ENCODE results near the gene AK8. TPM values are rescaled to one million over a fixed set of nuclear protein-coding genes. Genes with fewer than 3 reads are reported as not detected.

AK8 gene
- total RNA-seq, 1 experiment from 2014 or later = 2.5 TPM

- BruUV-seq (replicated peaks) = no TSS peak
- peaks cover 0 to 15% of the 10 kb centered on the region in 2 experiments; a peak in 3 of 4 replicates for H3K4me1 ChIP-seq (ENCODE audit: control insufficient read depth in 1 of 2, insufficient read depth in 2 of 2, low read length in 2 of 2)
- no peak overlapping the region for H3K9ac ChIP-seq (ENCODE audit: low read length)
- ChIA-PET POLR2A (no interaction called here), RAD21 (ENCODE audit: low non-redundant PET in 1 of 2, low total read pairs in 2 of 2, uncharacterized antibody in 2 of 2, unreplicated experiment in 2 of 2) (no interaction called here), CTCF (no interaction called here)
- no peaks in the 10 kb centered on the region for H4K20me1 ChIP-seq (ENCODE audit: insufficient read depth)
- no peak for DNase-seq (ENCODE audit: low read depth, low spot score)
- intact Hi-C loops (cut with micrococcal nuclease) = no loop called here
- H3K79me2 ChIP-seq (ENCODE audit: insufficient read depth, low read length) = no peaks in the 10 kb centered on the region
- H3K4me2 ChIP-seq (ENCODE audit: low read length) = no peak overlapping the region
- no peak for ATAC-seq
- H3K27me3 ChIP-seq (ENCODE audit: insufficient read depth, low read length) = no peaks in the 10 kb centered on the region
- peaks cover 14 to 26% of the 10 kb centered on the region in 2 experiments; a peak in 3 of 4 replicates for H3K36me3 ChIP-seq (ENCODE audit: control insufficient read depth in 1 of 2, insufficient read depth in 2 of 2, low read length in 2 of 2)
- H3K9me3 ChIP-seq (ENCODE audit: control insufficient read depth in 1 of 2, insufficient read depth in 1 of 2, low read depth in 1 of 2, low read length in 2 of 2) = no peaks in the 10 kb centered on the region
- TF ChIP-seq ELF1 (IDR thresholded peaks at IDR 0.05; ENCODE audit: borderline replicate concordance, low read depth) (no peak), YY1 (IDR thresholded peaks at IDR 0.05; ENCODE audit: extremely low read depth, insufficient replicate concordance, low read depth, low read length) (no peak), CTCF (IDR thresholded peaks at IDR 0.05 in 2 of 3, conservative IDR thresholded peaks at IDR 0.05 in 1 of 3; ENCODE audit: borderline replicate concordance in 1 of 3, insufficient read depth in 1 of 3, low read depth in 2 of 3, low read length in 2 of 3) (no peak)
- no peak overlapping the region for H2AFZ ChIP-seq (ENCODE audit: low read depth, low read length, poor library complexity, severe bottlenecking)
- H3K9me2 ChIP-seq (ENCODE audit: insufficient read depth) = no peaks in the 10 kb centered on the region
- no peak overlapping the region for H3K4me3 ChIP-seq (replicated peaks in 1 of 2; ENCODE audit: low read depth in 1 of 2, low read length in 2 of 2)
- H3K27ac ChIP-seq (ENCODE audit: low read depth, low read length) = no peak overlapping the region
Observed at GRCh38 chr9:132898051-132898450, 20.0 kb upstream of the AK8 start.

GRCh38 chr9:132896906-132897305, 18.8 kb upstream of the AK8 start:
- POLR2A ChIA-PET = no interaction called here
- H3K36me3 ChIP-seq (ENCODE audit: control insufficient read depth in 1 of 2, insufficient read depth in 2 of 2, low read length in 2 of 2) = peaks cover 14 to 26% of the 10 kb centered on the region in 2 experiments; a peak in 3 of 4 replicates
- H3K27ac ChIP-seq (ENCODE audit: low read depth, low read length) = no peak overlapping the region
- no peak for TF ChIP-seq ATF3 (IDR thresholded peaks at IDR 0.05)
- TF ChIP-seq EGR1 (IDR thresholded peaks at IDR 0.05; ENCODE audit: low read depth) = no peak
- TF ChIP-seq EZH2phosphoT487 (IDR thresholded peaks at IDR 0.05; ENCODE audit: borderline replicate concordance) = no peak
- TF ChIP-seq POLR2A (IDR thresholded peaks at IDR 0.05; ENCODE audit: borderline replicate concordance, extremely low read depth, insufficient read depth, insufficient read length) = no peak
- TF ChIP-seq RAD21 (IDR thresholded peaks at IDR 0.05; ENCODE audit: low read depth) = no peak
- no peak for TF ChIP-seq EZH2 (IDR thresholded peaks at IDR 0.05)
- H3K9me3 ChIP-seq (ENCODE audit: control insufficient read depth in 1 of 2, insufficient read depth in 1 of 2, low read depth in 1 of 2, low read length in 2 of 2) = no peaks in the 10 kb centered on the region
- CTCF ChIA-PET = no interaction called here
- no peak overlapping the region for H3K9ac ChIP-seq (ENCODE audit: low read length)
- no peak overlapping the region for H3K4me3 ChIP-seq (replicated peaks in 1 of 2; ENCODE audit: low read depth in 1 of 2, low read length in 2 of 2)
- ATAC-seq (no peak), DNase-seq (ENCODE audit: low read depth, low spot score) (no peak)
- no peaks in the 10 kb centered on the region for H3K27me3 ChIP-seq (ENCODE audit: insufficient read depth, low read length)
- H2AFZ ChIP-seq (ENCODE audit: low read depth, low read length, poor library complexity, severe bottlenecking) = no peak overlapping the region
- H3K4me2 ChIP-seq (ENCODE audit: low read length) = no peak overlapping the region
- H4K20me1 ChIP-seq (ENCODE audit: insufficient read depth) = no peaks in the 10 kb centered on the region
- H3K9me2 ChIP-seq (ENCODE audit: insufficient read depth) = no peaks in the 10 kb centered on the region
- RAD21 ChIA-PET (ENCODE audit: low non-redundant PET in 1 of 2, low total read pairs in 2 of 2, uncharacterized antibody in 2 of 2, unreplicated experiment in 2 of 2) = no interaction called here
- peaks cover 0 to 15% of the 10 kb centered on the region in 2 experiments; a peak in 3 of 4 replicates for H3K4me1 ChIP-seq (ENCODE audit: control insufficient read depth in 1 of 2, insufficient read depth in 2 of 2, low read length in 2 of 2)
- no peaks in the 10 kb centered on the region for H3K79me2 ChIP-seq (ENCODE audit: insufficient read depth, low read length)
- no TSS peak for BruUV-seq (replicated peaks)
- intact Hi-C loops (cut with micrococcal nuclease) = no loop called here
